Keratinocyte (primary cell): ENCODE results near the gene GBP2.

Source experiments
- CTCF ChIP-seq, 3 experiments: IDR thresholded peaks in 1 of 3; conservative IDR thresholded peaks in 1 of 3; optimal IDR thresholded peaks in 1 of 3; 2 replicates in 2 of 3; 3 replicates in 1 of 3; pipeline versions ENCODE3 to v1.5.1; 2011; ENCODE audit warnings: low read length in 3 of 3, mild to moderate bottlenecking in 3 of 3, moderate library complexity in 2 of 3, control low read depth in 1 of 3, inconsistent platforms in 1 of 3; ENCODE audit not compliant: insufficient read depth in 2 of 3; ENCODE audit errors: extremely low read depth in 1 of 3
- EZH2 ChIP-seq: IDR thresholded peaks from one replicate; pipeline ENCODE4 v1.6.1; 2012; ENCODE audit warnings: inconsistent platforms, mild to moderate bottlenecking, low read length, moderate library complexity

- TF ChIP-seq CTCF (optimal IDR thresholded peaks at IDR 0.05 in 1 of 3, IDR thresholded peaks at IDR 0.05 in 1 of 3, conservative IDR thresholded peaks at IDR 0.05 in 1 of 3; ENCODE audit: extremely low read depth in 1 of 3, insufficient read depth in 2 of 3, low read length in 3 of 3) = no peak
- no peak for TF ChIP-seq EZH2
Measured at GRCh38 chr1:89169166-89169565, 43.3 kb upstream of the GBP2 start.
